ENCODE data around the gene NOC2L. TPM values are rescaled to one million over a fixed set of nuclear protein-coding genes. Genes with fewer than 3 reads are reported as not detected.

NOC2L gene
- polyA plus RNA-seq, 10 donors: 36.4 to 46.4 (median 39.7) TPM

GRCh38 chr1:975896-976683 lies 17.0 kb upstream of the NOC2L start:
- peak in 1 of 3 donors; percentile 49 for DNase-seq

GRCh38 chr1:975365-975764 lies 16.3 kb upstream of the NOC2L start:
- no peak for DNase-seq

GRCh38 chr1:974687-975328 lies 15.8 kb upstream of the NOC2L start:
- no peak for DNase-seq

- no peak for DNase-seq
Measured at GRCh38 chr1:974293-974640, 15.2 kb upstream of the NOC2L start.

- DNase-seq: no peak
Measured at GRCh38 chr1:973459-974292, 14.6 kb upstream of the NOC2L start.

- no peak for DNase-seq
Measured at GRCh38 chr1:972726-973458, 13.8 kb upstream of the NOC2L start.

GRCh38 chr1:971751-972506 lies 12.9 kb upstream of the NOC2L start:
- DNase-seq: no peak

GRCh38 chr1:970973-971730 lies 12.1 kb upstream of the NOC2L start:
- DNase-seq: no peak

- no peak for DNase-seq
Measured at GRCh38 chr1:970242-970972, 11.4 kb upstream of the NOC2L start.

- DNase-seq: no peak
Measured at GRCh38 chr1:969260-969855, 10.3 kb upstream of the NOC2L start.

- no peak for DNase-seq
Measured at GRCh38 chr1:967466-968343, 8.6 kb upstream of the NOC2L start.

- peak in 1 of 3 donors; percentile 57 for DNase-seq
Measured at GRCh38 chr1:966704-967300, 7.7 kb upstream of the NOC2L start.

GRCh38 chr1:966135-966703 lies 7.2 kb upstream of the NOC2L start, which contains the start of gene PLEKHN1:
PLEKHN1 (plus strand) TSS chr1:966482; CDS start chr1:966532, 50 bp downstream.
- DNase-seq: no peak

GRCh38 chr1:965526-966134 lies 6.6 kb upstream of the NOC2L start:
- no peak for DNase-seq

GRCh38 chr1:964691-965525 lies 5.9 kb upstream of the NOC2L start:
- no peak for DNase-seq

Measured in muscle of back (tissue), 11 donors.